T-helper 17 cell (primary cell): ENCODE results near the gene FBXO48. TPM values are rescaled to one million over a fixed set of nuclear protein-coding genes. Genes with fewer than 3 reads are reported as not detected.

Experiments
- ATAC-seq: fragments of 150-1000 bp; cut with Tn5 transposase; 2 replicates; pipeline ENCODE4 v1.10.0; 2021; ENCODE audit warnings: mild to moderate bottlenecking, moderate library complexity
- DNase-seq, 3 donors: peaks; one replicate each; pipeline versions ENCODE4 v3.0.0 to v3.0.0-alpha.2; 2020 to 2021
- H3K9me3 ChIP-seq: one replicate; pipeline ENCODE4 v1.7.0; 2013; ENCODE audit warnings: low read length, mild to moderate bottlenecking; ENCODE audit not compliant: control insufficient read depth, poor library complexity, severe bottlenecking
- H3K27ac Mint-ChIP-seq: one replicate; pipeline ENCODE4 v1.8.0; 2022; ENCODE audit warnings: mild to moderate bottlenecking, moderate library complexity, mixed read lengths
- H3K27me3 Mint-ChIP-seq: one replicate; pipeline ENCODE4 v1.8.0; 2022; ENCODE audit warnings: mixed read lengths
- H3K36me3 Mint-ChIP-seq: one replicate; pipeline ENCODE4 v1.8.0; 2022; ENCODE audit warnings: low read depth, mixed read lengths
- H3K4me1 Mint-ChIP-seq: one replicate; pipeline ENCODE4 v1.8.0; 2022; ENCODE audit warnings: mild to moderate bottlenecking, mixed read lengths
- H3K4me3 Mint-ChIP-seq: one replicate; pipeline ENCODE4 v1.8.0; 2022; ENCODE audit warnings: mild to moderate bottlenecking, moderate library complexity, mixed read lengths
- total RNA-seq, 4 donors: library from RNA in 2 of 4; stranded (reverse) in 2 of 4; gene quantifications; one replicate each; pipeline ENCODE4 v1.2.3 and lab custom pipeline; 2022 to 2026

The FBXO48 gene
- total RNA-seq = 1 to 10 TPM; 1.5 to 1.7 TPM
- 9.0 to 11.1 reads per million in 2 donors for total RNA-seq (lab: John Stamatoyannopoulos, UW)

DNA sequence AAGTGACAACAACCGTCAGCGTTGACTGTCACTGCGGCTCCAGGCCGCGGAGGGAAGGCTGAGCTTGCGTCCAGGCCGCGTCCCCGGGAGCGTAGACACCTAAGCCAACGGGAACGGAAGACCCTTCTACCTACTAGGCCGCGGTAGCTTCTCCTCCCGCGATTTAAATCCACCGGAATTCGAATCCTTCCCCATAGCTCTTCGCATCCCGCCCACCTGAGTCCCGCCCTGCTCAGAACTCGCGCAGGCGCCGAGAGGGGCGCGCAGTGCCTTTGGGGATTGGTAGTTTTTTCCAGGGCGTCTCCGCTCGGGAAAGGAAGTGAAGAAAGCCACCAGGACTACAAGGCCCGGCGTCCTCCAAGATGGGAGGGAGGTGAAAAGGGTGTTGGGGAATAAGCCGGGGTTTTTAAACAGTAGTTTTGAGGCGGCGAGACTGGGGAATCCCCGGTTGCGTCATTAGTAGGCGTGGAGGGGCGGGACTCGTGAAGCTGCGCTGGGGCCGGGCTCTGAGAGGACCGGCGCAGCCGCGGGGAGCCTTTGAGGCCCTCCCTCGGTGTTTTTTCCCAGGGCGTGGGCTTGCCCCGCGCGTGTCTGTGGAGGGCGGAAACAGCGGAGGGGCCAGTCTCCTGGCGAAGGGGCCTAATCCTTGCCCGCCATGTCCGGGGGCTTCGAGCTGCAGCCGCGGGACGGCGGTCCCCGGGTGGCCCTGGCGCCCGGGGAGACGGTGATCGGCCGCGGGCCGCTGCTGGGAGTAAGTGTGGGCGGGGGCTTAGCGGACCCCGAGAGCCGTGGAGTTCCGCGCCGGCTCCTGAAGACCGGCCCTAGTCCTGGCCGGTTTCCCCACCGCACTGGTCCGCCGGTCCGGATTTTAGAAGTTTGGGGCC lies at the start of gene FBXO48, which contains the start of gene APLF:
FBXO48 (minus strand) TSS at position 218 of the 884 bp plus-strand sequence. CDS start 2,149 bp downstream, outside the sequence.
APLF (plus strand) TSS at position 509 of the 884 bp plus-strand sequence; CDS start at position 656, 147 bp downstream.
- Mint-ChIP-seq H3K4me1 (peaks cover 42% of the 10 kb centered on the region), H3K27me3 (no peaks in the 10 kb centered on the region), H3K4me3 (peak within 1 kb of the TSS; percentile 96), H3K36me3 (peaks cover 4% of the 10 kb centered on the region), H3K27ac (peak within 1 kb of the TSS; percentile 98)
- peak; percentile 92 for ATAC-seq
- no peaks in the 10 kb centered on the region for H3K9me3 ChIP-seq
- DNase-seq = peak; percentile 92 to 95 (median 94)

DNA sequence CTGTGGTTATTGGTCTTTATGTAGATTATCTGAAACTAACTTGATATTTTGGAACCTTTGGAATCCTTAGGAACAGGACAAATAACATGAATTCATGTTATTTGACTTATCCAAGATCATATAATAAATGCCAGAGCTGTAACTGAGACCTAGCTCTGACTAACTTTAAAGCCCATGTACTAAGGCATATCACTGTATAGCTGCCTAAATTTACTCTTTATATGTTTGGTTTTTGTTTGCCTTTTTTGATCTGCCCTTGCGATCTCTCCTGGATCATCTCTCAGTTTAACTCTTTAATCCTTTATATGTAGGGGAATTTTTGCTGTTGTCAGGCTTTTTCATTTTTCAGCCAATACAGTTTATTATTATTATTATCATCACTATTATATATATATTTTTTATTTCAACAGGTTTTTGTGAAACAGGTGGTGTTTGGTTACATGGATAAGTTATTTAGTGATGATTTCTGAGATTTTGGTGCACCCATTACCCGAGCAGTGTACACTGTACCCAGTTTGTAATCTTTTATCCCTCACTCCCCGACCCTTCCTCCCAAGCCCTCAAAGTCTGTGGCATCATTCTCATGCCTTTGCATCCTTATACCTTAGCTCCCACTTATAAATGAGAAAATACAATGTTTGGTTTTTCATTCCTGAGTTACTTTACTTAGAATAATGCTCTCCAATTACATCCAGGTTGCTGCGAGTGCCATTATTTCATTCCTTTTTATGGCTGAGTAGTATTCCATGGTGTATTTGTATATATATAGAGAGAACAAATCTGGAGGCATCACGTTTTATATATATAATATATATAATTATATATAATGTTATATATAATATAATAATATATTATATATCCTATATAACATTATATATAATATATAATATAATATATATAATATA lies 49.2 kb upstream of the FBXO48 start:
- ATAC-seq (no peak), DNase-seq (no peak)
- H3K4me3 Mint-ChIP-seq = no peak overlapping the region
- H3K9me3 ChIP-seq = no peaks in the 10 kb centered on the region
- no peaks in the 10 kb centered on the region for H3K27me3 Mint-ChIP-seq
- peaks cover 2% of the 10 kb centered on the region for H3K4me1 Mint-ChIP-seq
- H3K27ac Mint-ChIP-seq = no peak overlapping the region
- H3K36me3 Mint-ChIP-seq = no peaks in the 10 kb centered on the region

GRCh38 chr2:68514316-68514929 lies 47.3 kb upstream of the FBXO48 start:
- no peak overlapping the region for H3K4me3 Mint-ChIP-seq
- no peaks in the 10 kb centered on the region for H3K4me1 Mint-ChIP-seq

DNA sequence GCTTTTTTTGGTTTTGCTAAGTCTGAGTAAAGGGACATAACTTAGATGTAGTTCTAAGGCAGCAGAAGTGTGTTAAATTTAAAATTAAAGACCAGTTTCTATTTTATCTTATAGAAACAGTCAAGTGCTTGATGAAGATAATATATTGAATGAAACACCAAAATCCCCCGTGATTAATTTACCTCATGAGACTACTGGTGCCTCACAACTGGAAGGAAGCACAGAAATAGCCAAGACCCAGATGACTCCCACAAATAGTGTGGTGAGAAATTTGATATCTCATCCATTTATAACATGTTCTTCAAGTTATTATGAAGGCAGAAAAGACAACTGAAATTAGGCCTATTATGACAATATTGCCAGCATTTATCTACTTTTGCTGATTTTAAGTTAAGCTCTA lies 45.9 kb upstream of the FBXO48 start:
- Mint-ChIP-seq H3K4me1 (no peaks in the 10 kb centered on the region), H3K36me3 (no peaks in the 10 kb centered on the region), H3K27ac (no peak overlapping the region), H3K4me3 (no peak overlapping the region), H3K27me3 (no peaks in the 10 kb centered on the region)
- no peak for DNase-seq
- H3K9me3 ChIP-seq = no peaks in the 10 kb centered on the region
- no peak for ATAC-seq

More at GRCh38 chr2:68514316-68514929, 47.3 kb upstream of the FBXO48 start:
- Mint-ChIP-seq H3K36me3 (no peaks in the 10 kb centered on the region), H3K27ac (no peak overlapping the region), H3K27me3 (no peaks in the 10 kb centered on the region)
- DNase-seq (no peak), ATAC-seq (no peak)
- H3K9me3 ChIP-seq = no peaks in the 10 kb centered on the region

GRCh38 chr2:68512326-68512725 lies 45.2 kb upstream of the FBXO48 start:
- no peaks in the 10 kb centered on the region for H3K36me3 Mint-ChIP-seq

DNA sequence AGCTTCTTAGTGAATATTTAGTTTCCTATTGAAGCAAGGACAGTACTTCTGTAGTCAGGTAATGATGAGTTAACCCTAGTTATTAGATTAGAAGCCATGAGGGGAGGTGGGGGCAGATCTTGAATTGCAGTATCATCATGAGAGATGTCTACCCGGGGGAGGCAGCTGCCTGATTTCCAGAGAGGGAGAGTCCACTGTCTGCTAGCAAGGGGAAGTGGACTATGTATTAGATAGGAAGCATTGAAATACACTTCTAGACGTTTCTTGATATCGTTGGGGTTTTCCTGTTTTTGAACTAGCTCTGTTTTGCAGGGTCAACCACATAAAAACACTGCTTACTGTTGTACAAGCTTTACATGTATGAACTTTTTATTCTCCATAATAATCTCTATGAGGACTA lies 39.1 kb upstream of the FBXO48 start:
- H3K4me1 Mint-ChIP-seq = peaks cover 23% of the 10 kb centered on the region
- peak overlapping the region; percentile 79 for H3K27ac Mint-ChIP-seq
- no peaks in the 10 kb centered on the region for H3K9me3 ChIP-seq
- ATAC-seq (peak; percentile 85), DNase-seq (no peak)
- H3K27me3 Mint-ChIP-seq = no peaks in the 10 kb centered on the region
- H3K4me3 Mint-ChIP-seq = peak overlapping the region; percentile 87
- no peaks in the 10 kb centered on the region for H3K36me3 Mint-ChIP-seq

More at GRCh38 chr2:68512326-68512725, 45.2 kb upstream of the FBXO48 start:
- no peak for ATAC-seq
- no peaks in the 10 kb centered on the region for H3K9me3 ChIP-seq
- no peak overlapping the region for H3K4me3 Mint-ChIP-seq
- no peak for DNase-seq
- H3K4me1 Mint-ChIP-seq = peaks cover under 1% of the 10 kb centered on the region
- H3K27ac Mint-ChIP-seq = no peak overlapping the region
- H3K27me3 Mint-ChIP-seq = no peaks in the 10 kb centered on the region

DNA sequence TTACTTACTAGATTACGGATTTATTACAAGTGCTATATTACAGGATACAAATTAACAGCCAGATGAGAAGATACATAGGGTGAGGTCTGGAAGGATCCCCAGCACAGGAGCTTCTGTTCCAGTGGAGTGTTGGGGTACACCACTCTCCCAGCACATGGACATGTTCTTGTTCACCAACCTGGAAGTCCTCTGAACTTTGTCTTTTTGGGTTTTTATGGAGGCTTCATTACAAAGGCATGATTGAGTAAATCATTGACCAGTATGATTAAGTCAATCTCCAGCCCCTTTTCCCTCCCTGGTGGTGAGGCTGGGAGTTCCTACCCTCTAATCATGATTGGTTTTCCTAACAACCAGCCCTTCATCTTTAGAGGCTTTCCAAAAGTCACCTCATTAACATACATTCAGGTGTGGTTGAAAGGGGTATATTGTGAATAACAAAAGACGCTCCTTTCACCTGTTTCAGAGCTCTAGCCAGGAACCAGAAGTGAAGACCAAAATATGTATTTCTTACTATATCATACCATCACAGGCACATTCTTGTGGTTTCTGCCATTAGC lies 38.6 kb upstream of the FBXO48 start:
- Mint-ChIP-seq H3K4me1 (peaks cover 25% of the 10 kb centered on the region), H3K27me3 (no peaks in the 10 kb centered on the region), H3K4me3 (peak overlapping the region; percentile 87), H3K36me3 (no peaks in the 10 kb centered on the region), H3K27ac (peak overlapping the region; percentile 79)
- H3K9me3 ChIP-seq = no peaks in the 10 kb centered on the region
- ATAC-seq (peak; percentile 33), DNase-seq (no peak)

GRCh38 chr2:68501768-68502167 lies 34.7 kb upstream of the FBXO48 start:
- H3K4me3 Mint-ChIP-seq = no peak overlapping the region
- DNase-seq (no peak), ATAC-seq (no peak)
- no peaks in the 10 kb centered on the region for H3K9me3 ChIP-seq
- no peaks in the 10 kb centered on the region for H3K27me3 Mint-ChIP-seq
- H3K4me1 Mint-ChIP-seq = peaks cover 21% of the 10 kb centered on the region
- H3K27ac Mint-ChIP-seq = no peak overlapping the region
- H3K36me3 Mint-ChIP-seq = peaks cover 1% of the 10 kb centered on the region

- ATAC-seq = no peak
- no peaks in the 10 kb centered on the region for H3K9me3 ChIP-seq
- Mint-ChIP-seq H3K4me1 (peaks cover 11% of the 10 kb centered on the region), H3K36me3 (peaks cover 2% of the 10 kb centered on the region), H3K4me3 (no peak overlapping the region), H3K27me3 (no peaks in the 10 kb centered on the region), H3K27ac (no peak overlapping the region)
- DNase-seq = no peak
These were observed 33.6 kb upstream of the FBXO48 start for GRCh38 chr2:68500649-68501048.

- Mint-ChIP-seq H3K4me1 (peaks cover 7% of the 10 kb centered on the region), H3K27me3 (no peaks in the 10 kb centered on the region), H3K4me3 (no peak overlapping the region), H3K36me3 (peaks cover 2% of the 10 kb centered on the region), H3K27ac (no peak overlapping the region)
- ATAC-seq = no peak
- H3K9me3 ChIP-seq = no peaks in the 10 kb centered on the region
- no peak for DNase-seq
These were observed 32.0 kb upstream of the FBXO48 start for GRCh38 chr2:68499133-68499532.

DNA sequence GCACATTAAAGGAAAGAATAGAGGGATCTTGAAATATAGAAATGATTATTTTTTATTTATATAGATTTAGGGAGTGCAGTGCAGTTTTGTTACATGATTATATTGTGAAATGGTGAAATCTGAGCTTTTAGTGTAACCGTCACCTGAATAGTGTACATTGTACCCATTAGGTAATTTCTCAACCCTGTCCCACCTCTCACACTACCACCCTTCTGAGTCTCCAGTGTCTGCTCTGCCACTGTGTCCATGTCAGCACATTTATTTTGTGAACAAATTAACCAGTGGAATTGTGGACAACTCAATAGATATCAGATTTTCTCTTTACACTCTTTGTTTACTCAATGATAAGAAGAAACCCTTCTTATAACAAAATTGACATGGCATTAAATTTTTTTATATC lies 24.5 kb upstream of the FBXO48 start:
- no peak for ATAC-seq
- Mint-ChIP-seq H3K27me3 (no peaks in the 10 kb centered on the region), H3K27ac (no peak overlapping the region), H3K4me1 (peaks cover 6% of the 10 kb centered on the region), H3K4me3 (no peak overlapping the region), H3K36me3 (no peaks in the 10 kb centered on the region)
- DNase-seq = no peak
- no peaks in the 10 kb centered on the region for H3K9me3 ChIP-seq

GRCh38 chr2:68489282-68489681 lies 22.2 kb upstream of the FBXO48 start:
- Mint-ChIP-seq H3K36me3 (no peaks in the 10 kb centered on the region), H3K27ac (no peak overlapping the region), H3K27me3 (no peaks in the 10 kb centered on the region), H3K4me3 (no peak overlapping the region), H3K4me1 (peaks cover 6% of the 10 kb centered on the region)
- DNase-seq (no peak), ATAC-seq (no peak)
- no peaks in the 10 kb centered on the region for H3K9me3 ChIP-seq
